GM21447 (cell line): ENCODE data around the gene COX5B.
"Not testable (repeated sequence)": the region's sequence is repeated elsewhere in the genome, so short reads cannot be mapped to it uniquely, and the experiment has no call there.

Experiments used
- ATAC-seq: cut with Tn5 transposase; IDR thresholded peaks from one replicate; pipeline ENCODE4 v1.9.1; 2021; ENCODE audit not compliant: unreplicated experiment

Gene COX5B, protein sequence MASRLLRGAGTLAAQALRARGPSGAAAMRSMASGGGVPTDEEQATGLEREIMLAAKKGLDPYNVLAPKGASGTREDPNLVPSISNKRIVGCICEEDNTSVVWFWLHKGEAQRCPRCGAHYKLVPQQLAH

GRCh38 chr2:97645695-97646629 lies at the start of gene COX5B:
Gene COX5B (plus strand): TSS chr2:97646062. CDS start chr2:97646087, 25 bp downstream.
- peak; percentile 95 for ATAC-seq

DNA sequence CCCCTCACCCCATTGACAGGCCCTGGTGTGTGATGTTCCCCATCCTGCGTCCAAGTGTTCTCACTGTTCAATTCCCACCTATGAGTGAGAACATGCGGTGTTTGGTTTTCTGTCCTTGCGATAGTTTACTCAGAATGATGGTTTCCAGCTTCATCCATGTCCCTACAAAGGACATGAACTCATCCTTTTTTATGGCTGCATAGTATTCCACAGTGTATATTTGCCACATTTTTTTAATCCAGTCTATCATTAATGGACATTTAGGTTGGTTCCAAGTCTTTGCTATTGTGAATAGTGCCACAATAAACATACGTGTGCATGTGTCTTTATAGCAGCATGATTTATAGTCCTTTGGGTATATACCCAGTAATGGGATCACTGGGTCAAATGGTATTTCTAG lies 49.7 kb upstream of the COX5B start:
- not testable (repeated sequence) for ATAC-seq

- not testable (repeated sequence) for ATAC-seq
These were observed 44.3 kb upstream of the COX5B start for GRCh38 chr2:97601537-97601936.

GRCh38 chr2:97605109-97605508 lies 40.8 kb upstream of the COX5B start:
- ATAC-seq: not testable (repeated sequence)

GRCh38 chr2:97605524-97606339 lies 40.1 kb upstream of the COX5B start:
- ATAC-seq: not testable (repeated sequence)

DNA sequence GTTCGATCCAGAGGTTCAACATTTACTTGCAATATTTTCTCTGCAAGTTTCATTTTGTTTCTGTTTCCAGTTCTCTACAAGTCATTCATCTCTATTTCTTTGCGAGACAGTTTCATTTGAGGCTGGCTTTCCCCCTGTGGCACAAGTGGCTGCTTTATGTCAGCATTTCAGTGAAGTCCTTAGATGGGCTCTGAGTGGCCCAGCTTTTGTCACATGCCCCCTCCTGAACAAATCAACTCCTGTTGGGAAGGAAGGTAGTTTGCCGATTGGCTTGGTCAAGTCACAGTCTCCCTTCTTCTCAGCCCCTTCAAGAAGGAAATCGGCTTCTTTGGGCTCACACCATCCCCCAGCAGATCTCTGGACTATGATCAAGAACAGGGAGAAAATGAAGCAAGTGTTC lies 37.1 kb upstream of the COX5B start:
- not testable (repeated sequence) for ATAC-seq

DNA sequence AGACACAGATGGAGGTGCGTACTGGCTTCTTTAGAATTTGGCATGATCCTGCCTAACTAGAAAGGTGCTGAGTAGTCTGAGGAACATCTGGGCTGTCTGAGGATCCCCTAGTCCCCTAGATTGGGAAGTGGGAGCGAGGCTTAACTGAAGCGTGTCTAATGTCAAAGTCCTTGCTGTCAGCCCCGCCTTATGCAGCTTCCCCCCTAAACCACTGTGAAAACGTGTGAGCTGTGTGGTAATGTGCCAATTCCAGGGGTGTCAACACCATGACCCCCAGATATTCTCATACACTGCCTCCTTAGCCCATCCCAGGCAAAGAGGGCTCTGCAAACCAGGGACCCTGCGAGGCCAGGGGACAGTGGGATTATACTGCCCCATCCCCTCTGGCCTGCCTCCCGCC lies 34.0 kb upstream of the COX5B start:
- not testable (repeated sequence) for ATAC-seq

DNA sequence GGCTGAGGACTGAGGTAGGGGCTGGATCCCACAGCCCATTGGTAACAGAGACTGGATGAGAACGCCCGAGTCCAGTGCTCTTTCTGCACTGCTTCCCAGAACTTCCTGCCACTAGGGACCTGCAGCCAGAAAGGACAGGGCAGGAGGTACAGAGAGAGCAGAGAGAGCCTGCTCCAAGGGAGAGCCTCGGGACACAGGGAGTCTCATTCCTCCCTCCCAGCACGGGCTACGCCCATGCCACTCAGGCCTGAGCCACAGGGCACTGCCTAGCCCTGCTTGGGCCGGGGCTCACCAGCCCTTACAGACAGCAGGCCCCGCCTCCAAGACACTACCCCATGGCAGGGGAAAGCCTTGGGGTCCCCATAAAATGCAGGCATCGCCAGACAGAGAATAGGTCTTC lies 30.1 kb upstream of the COX5B start:
- ATAC-seq: not testable (repeated sequence)

DNA sequence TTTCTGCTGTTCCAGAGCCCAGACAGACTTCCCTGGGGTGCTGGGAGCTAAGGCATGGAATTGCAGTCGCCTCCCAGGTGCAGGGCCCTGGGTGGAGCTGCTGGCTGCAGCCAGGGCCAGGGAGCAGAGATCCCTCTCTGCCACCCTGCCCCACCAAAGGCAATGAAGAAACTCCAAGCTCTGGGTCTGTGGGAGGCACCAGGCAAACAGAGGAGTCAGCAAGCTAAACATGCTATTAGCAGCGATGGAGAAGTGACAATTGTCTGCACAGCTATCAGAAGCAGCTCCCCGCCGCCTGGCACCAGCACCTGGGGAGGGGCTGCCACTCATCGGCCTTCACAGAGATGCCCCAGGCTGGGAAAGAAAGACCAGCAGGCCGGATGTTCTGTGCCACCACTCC lies 28.0 kb upstream of the COX5B start:
- no peak for ATAC-seq

GRCh38 chr2:97618939-97619827 lies 26.7 kb upstream of the COX5B start:
- not testable (repeated sequence) for ATAC-seq

DNA sequence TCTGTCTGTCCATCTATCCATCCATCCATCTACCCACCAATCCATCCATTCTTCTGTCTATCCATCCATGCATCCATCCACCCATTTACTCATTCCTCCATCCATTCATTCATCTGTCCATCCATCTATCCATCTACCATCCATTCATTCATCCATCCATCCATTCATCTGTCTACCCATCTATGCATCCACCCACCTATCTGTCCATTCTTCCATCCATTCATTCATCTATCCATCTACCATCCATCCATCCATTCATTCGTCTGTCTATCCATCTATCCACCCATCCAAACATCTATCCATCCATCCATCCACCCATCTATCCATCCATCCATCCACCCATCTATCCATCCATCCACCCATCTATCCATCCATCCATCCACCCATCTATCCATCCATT lies 25.4 kb upstream of the COX5B start:
- ATAC-seq: not testable (repeated sequence)

DNA sequence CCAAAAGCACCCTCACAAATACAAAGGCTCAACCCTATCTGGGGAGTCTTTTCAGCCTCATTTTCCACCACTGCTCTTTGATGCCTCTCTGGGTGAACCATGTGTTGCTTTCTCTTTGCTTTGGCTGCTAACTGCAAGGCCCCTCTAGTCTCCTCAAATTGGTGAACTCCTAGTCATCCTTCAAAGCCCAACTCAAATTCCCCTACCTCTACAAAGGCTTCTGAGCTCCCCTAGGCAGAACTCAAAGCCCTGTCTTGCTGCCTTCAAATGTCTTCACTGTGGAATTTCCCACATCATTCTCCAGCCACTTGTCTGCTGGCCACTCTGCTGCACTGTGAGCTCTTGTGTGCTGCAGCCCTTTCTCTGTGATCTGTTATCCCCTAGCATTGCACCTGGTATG lies 22.9 kb upstream of the COX5B start:
- ATAC-seq: not testable (repeated sequence)

DNA sequence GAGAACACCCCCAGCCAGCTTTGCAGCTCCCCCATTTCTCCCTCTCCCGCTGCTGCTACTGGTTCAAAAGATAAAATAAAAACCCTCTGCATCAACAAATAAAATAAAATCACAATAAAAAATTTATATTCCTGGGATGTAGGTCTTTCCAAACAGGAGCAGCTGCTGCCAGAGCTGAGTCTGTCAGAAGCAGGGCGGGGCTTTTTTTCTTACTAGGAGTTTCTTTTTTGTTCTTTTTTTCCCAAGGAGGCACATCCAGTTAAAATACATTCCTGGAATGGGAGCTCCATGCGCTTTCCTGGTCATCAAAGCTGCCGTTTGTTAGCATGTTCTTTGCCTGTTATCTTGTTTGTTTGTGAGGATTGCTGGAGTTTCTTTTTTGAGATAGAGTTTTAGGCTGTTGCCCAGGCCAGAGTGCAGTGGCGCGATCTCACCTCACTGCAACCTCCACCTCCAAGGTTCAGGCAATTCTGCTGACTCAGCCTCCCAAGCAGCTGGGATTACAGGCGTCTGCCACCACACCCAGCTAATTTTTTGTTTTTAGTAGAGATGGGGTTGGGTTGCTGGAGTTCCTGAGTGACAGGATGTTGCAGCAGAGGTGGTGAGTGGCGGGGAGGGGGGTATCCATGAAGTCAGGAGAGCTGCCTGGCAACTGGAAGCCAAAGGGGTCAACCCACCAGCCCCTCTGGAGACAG lies 20.4 kb upstream of the COX5B start:
- ATAC-seq: not testable (repeated sequence)

GRCh38 chr2:97626049-97626430 lies 19.8 kb upstream of the COX5B start:
- not testable (repeated sequence) for ATAC-seq

DNA sequence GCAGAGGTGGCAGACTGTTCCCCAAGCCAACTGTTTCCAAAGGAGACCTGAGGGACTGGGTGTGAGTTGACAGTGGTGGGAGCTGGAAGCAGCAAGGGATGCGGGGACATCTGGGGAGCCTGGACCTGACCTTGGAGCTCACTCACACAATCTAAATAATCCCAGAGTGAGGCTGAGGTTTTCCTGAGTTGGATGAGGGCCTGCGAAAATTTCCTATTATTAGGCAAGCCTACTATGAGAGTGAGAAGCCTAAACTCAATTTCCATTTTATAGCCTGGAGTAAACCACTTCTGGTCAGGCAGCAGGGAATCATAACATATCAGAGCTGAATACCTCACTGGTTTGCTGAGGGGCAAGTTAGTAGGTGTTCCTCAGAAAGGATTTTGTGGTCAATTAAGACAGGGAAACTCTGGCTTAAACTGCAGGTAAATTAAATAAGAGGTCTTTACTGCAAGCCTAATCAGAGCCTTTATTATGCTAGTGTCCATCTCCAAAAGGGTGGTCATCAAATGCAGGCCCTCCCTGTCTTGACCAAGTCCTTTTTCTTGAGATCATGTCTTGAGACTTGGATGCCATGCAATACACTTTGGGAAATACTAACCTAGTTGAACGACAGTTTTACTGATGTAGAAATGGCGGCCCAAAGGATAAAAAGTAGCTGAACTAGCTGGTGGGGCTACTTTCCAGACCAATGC lies 1.7 kb upstream of the COX5B start:
- ATAC-seq: no peak

- peak; percentile 28 for ATAC-seq
These were observed 659 bp upstream of the COX5B start for GRCh38 chr2:97645112-97645694.

DNA sequence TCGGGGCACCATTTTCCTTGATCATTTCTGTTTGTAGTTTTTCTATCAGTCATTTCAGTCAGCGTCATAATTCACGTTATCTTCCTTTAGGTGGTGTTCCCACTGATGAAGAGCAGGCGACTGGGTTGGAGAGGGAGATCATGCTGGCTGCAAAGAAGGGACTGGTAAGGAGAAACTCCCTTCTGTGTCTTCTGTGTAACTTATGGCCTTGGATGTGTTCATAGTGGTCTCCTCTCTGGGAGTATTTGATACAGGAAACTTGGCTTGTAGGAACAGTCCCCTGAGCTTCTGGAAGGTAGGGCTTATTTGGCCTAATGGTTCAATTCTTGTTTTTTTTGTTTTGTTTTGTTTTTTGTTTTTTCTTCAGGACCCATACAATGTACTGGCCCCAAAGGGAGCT lies 1.1 kb downstream of the COX5B start:
- no peak for ATAC-seq

DNA sequence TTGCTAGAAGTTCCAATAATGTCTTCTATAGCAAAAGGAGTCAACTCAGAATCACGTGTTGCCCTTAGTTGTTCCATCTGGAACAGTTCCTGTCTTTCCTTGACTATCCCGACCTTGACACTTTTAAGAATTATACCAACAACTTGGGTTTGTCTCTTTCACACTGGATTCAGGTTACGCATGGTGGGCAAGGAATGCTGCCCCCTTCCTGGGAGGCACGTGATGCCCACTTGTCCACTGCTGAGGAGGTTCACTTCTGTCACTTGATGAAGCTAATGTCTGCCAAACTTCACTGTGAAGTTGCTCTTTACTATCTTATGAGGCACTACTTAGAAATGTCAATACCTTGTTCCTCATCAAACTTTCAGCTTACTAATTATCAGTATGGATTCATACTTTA lies 5.3 kb downstream of the COX5B start:
- no peak for ATAC-seq

DNA sequence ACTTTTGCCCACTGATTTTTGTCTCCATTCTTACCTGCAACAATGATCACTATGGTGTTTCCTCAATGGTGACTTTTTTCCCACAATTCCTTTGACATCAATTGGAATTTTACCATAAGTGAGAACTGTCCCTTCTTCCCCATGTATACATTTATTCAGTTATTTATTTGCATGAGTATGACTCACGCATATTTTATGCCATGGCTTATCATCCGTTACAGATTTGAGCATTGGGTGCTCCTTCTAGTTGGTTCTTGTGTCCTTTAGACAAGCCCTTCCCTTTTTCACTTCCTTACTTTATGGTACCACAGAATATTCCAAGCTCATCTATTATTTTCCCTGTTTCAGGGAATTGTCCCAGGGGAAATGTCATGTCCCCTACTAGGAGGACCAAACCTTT lies 7.6 kb downstream of the COX5B start:
- no peak for ATAC-seq
